Measurements from ENCODE around the gene KLHL24.
A peak's percentile ranks its signal among the peaks of the same experiment; 100 is the strongest.
"Not testable (repeated sequence)": the region's sequence is repeated elsewhere in the genome, so short reads cannot be mapped to it uniquely, and the experiment has no call there.

KLHL24 gene

GRCh38 chr3:183635107-183635430, 354 bp upstream of the KLHL24 start:
- no peak for DNase-seq

DNA sequence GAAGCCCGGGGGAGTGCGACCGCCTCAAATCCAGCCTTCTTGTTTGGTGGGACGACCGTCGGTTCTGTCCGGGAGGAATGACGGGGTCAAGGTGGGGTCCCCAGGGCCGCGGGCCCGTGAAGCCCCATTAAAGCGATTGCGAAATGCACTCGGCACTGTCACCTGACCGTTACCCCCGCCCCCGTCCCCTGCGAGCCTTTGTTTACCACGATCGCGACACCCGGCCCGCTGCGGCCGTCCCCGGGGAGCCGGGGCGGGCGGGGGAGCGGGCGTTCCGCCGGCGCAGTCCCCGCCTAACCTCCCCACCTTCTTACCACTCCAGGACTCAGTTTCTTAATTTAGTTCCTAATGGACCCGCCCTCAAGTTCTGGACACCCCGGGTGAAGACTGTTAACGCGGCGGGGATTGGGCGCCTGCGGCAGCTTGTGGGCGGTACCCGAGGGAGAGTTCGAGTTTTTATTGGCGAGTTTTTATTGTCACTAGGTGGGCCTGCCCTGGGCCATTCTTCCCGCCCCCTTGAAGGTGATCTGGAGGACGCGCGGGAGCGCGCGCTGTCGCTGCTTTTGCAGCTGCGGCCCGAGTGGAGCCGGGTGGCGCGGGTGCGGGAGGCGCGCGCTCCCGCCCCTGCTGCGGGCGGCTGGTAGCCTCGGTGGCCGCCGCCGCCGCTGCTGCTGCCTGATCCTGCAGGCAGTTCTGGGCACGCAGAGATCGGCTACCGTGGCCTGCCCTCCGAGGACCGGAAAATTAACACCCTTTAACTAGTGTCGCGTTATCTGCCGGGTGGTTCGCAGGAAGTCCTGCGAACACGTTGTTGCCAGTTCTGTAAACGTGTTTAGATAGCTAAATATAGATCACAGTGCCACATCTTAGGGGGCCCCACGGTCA, 1.0 kb downstream of the KLHL24 start:
- peak; percentile 97 for DNase-seq

- no peak for DNase-seq
Observed at GRCh38 chr3:183637106-183637486, 1.7 kb downstream of the KLHL24 start.

- DNase-seq, result not testable (repeated sequence)
Observed at GRCh38 chr3:183637633-183638032, 2.2 kb downstream of the KLHL24 start.

- DNase-seq, result no peak
Observed at GRCh38 chr3:183638101-183638852, 2.9 kb downstream of the KLHL24 start.

DNA sequence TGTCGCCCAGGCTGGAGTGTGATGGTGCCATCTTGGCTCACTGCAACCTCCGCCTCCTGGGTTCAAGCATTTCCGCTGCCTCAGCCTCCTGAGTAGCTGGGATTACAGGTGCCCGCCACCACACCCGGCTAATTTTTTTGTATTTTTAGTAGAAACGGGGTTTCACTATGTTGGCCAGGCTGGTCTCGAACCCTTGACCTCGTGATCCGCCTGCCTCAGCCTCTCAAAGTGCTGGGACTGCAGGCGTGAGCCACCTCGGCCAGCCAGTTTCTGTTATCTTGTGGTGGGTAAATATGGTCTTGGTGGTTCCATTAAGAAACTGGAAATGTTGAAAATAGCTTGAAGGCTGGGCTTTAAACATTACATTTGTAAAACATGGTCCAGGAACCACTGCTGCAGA, 5.2 kb downstream of the KLHL24 start:
- not testable (repeated sequence) for DNase-seq

- no peak for DNase-seq
Observed at GRCh38 chr3:183641882-183642281, 6.5 kb downstream of the KLHL24 start.

GRCh38 chr3:183644244-183644643, 8.8 kb downstream of the KLHL24 start:
- no peak for DNase-seq

DNA sequence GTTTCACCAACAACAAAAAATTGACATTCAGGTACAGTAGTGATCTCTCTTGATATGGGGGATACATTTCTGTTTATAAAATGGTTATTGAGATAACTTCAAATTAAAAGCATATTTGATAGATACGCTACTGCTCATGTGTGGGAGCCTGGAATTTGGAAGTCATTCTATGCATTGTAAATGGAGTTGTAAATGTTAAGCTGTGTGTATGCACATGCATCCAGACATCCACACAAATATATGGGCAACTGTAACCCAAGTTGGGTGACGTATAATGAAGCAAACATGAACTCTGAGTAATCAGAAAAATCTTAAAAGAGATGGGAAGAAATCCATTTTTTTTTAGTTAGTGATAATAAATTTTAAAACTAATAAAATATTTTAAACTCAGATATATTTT, 9.8 kb downstream of the KLHL24 start:
- DNase-seq, result no peak

GRCh38 chr3:183650554-183650953, 15.1 kb downstream of the KLHL24 start:
- DNase-seq, result no peak

DNA sequence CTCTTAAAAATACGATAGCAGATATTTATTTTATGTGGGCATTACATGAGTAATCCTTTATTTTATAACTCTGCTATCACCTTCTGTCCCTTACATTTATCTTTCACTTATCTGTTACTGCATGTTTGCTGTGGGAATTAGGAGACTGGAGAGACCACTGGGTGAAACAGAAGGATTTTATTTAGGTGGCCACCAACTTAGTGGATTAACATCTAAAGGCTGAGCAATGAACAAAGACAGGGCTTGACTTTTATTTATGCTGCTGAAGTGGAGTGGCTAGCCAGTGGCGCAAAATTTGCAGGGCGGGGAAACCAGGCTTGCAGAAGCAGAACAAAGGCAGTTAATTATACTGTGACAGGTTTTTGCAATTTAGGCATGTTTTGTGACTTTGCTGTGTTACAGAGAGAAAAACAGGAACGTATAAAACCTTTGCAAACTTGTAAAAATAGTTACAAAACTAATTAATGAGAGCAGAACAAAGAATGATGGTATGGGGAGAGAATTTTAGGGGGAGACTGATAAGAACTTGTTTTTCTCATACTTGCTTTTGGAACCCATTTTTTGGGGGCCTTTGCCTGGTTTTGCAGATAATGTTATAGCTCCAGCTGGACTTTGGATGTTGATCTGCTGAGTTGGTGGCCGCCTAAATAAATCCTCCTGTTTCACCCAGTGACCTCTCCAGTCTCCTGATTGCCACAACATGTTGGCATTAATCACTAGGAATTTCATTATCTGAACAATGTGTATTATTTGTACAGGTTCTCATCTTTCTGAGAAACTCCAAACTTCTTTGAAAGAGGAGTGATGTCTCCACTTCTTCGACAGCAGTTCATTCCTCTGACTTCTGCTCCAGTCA, 18.0 kb downstream of the KLHL24 start:
- DNase-seq, result no peak

DNA sequence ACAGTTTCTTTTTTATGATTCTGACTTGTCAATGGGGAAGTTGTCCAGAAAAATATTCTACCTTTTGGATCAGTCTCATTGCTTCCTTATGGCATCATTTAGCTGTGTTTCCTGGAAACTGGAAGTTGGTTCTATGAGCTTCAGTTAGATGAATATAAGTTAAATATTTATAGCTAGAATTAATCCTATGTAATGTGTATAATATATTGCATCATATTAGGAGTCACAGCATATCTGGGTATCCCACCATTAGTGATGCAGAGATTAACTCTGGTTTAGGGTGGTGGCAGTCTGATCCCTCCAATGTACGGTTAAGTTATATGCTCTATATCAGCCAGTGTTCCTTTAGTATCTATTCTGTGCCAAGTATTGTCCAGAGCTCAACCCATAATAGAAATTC, 19.3 kb downstream of the KLHL24 start:
- DNase-seq, result no peak

DNA sequence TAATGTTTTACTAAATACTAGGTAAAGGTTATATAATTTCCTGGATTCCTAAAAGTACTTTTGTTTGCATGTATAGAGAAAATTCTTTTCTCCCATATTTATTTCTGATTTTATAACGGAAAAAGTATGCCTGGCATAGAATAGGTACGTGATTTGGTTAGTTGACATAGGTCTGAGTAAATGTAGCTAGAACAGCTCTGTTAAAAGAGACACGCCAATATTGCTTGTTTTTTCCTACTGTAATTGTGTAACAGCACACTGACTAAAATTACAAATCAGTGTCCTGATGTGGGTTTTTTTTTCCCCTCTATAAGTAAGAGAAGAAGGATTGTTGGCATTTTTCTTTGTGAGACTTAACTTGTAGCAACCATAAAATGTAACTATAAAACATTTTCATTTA, 26.7 kb downstream of the KLHL24 start:
- DNase-seq, result no peak

- DNase-seq, result no peak
Observed at GRCh38 chr3:183664913-183665381, 29.5 kb downstream of the KLHL24 start.

DNA sequence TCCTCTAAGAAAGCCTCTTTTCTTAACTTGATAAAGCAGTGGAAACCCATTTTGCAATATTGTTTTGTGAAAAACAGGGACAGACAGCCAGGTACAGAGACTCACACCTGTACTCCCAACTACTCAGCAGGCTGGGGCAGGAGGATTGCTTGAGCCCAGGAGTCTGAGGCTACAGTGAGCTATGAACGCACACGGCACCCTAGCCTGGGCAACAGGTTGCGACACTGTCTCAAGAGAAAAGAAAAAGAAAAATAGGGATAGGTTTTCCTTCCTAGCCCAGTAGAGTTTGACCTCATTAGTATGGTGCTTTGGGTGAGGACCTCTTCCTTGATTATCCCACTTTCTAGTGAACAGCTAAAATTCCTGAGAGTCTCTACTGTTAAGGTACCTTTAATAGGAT, 44.6 kb downstream of the KLHL24 start:
- no peak for DNase-seq

DNA sequence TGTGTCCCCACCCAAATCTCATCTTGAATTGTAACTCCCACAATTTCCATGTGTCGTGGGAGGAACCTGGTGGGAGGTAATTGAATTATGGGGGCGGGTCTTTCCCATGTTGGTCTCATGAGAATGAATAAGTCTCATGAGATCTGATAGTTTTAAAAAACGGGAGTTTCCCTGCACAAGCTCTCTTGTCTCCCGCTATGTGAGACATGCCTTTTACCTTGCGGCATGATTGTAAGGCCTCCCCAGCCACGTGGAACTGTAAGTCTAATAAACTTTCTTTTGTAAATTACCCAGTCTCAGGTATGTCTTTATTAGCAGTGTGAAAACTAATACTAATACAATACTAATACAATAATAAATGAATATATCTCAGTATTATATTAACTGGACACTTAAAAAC, 52.3 kb downstream of the KLHL24 start:
- no peak for DNase-seq

DNA sequence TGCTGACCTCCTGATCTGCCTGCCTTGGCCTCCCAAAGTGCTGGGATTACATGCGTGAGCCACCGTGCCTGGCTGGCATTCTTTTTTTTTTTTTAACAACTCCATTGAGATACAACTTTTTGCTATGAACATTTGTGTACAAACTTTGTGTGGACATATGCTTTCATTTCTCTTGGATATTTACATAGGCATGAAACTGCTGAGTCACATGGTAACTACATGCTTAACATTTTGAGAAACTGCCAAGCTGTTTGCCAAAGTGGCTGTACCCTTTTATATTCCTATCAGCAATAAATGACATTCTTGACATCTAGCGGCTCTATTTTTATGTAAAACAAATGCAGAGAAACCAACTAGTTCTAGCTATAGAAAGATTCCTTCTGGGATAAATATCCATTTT, 53.5 kb downstream of the KLHL24 start:
- peak; percentile 41 for DNase-seq

- DNase-seq, result not testable (repeated sequence)
Observed at GRCh38 chr3:183689621-183690020, 54.2 kb downstream of the KLHL24 start.

DNA sequence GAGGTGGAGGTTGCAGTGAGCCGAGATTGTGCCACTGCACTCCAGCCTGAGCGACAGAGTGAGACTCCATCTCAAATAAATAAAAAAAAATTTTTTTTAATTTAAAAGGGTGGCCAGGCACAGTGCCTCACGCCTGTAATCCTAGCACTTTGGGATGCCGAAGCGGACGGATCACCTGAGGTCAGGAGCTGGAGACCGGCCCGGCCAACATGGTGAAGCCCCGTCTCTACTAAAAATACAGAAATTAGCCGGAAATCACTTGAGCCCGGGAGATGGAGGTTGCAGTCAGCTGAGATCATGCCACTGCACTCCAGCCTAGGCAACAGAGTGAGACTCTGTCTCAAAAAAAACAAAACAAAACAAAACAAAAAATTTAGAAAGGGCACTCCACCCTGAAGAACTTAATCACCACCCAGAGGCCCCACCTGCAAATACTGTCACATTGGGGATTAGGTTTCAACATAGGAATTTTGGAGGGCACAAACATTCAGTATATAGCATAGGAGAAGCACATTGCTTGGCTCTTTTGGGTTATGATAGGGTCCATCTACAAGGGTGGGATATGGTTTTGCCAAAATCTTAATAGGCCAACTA, 55.1 kb downstream of the KLHL24 start:
- DNase-seq, result no peak

- DNase-seq, result no peak
Observed at GRCh38 chr3:183692436-183692835, 57.0 kb downstream of the KLHL24 start.

GRCh38 chr3:183695569-183696364, 60.3 kb downstream of the KLHL24 start:
- DNase-seq, result no peak

DNA sequence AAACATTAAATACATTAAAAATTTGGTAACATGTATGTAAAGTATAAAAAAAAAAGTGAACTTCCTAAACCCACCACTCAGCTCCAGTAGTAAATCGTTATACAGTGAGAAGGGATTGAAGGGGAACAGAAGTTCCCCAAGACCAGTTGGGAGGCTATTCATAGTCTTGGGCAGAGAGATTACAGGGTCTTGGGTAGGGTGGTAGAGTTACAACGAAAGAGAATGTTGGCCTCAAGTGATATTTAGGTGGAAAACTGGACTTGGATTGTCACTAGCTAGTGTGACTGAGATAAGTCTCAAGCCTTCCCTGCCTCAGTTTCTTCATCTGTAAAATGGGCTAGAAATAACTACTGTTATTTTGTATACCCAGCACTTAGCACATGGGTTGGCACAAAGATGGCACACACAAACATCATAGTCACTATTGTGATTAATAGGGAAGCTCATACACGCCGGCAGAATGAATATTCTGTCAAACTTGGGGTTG, 61.7 kb downstream of the KLHL24 start:
- DNase-seq, result no peak

All from hematopoietic multipotent progenitor cell treated with erythropoietin and hydrocortisone succinate and interleukin-3 and kit ligand, for 8 days (in vitro differentiated cells).